ENCODE results near the gene DPP3.

GRCh38 chr11:66462911-66463310 is 17.3 kb upstream of the DPP3 start:
- TF ChIP-seq, protein P1, sequence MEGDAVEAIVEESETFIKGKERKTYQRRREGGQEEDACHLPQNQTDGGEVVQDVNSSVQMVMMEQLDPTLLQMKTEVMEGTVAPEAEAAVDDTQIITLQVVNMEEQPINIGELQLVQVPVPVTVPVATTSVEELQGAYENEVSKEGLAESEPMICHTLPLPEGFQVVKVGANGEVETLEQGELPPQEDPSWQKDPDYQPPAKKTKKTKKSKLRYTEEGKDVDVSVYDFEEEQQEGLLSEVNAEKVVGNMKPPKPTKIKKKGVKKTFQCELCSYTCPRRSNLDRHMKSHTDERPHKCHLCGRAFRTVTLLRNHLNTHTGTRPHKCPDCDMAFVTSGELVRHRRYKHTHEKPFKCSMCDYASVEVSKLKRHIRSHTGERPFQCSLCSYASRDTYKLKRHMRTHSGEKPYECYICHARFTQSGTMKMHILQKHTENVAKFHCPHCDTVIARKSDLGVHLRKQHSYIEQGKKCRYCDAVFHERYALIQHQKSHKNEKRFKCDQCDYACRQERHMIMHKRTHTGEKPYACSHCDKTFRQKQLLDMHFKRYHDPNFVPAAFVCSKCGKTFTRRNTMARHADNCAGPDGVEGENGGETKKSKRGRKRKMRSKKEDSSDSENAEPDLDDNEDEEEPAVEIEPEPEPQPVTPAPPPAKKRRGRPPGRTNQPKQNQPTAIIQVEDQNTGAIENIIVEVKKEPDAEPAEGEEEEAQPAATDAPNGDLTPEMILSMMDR (IDR thresholded peaks at IDR 0.05), result no peak
- TF ChIP-seq POLR2AphosphoS5 (IDR thresholded peaks at IDR 0.05) (no peak), POLR2A (IDR thresholded peaks at IDR 0.05) (no peak), EP300 (IDR thresholded peaks at IDR 0.05) (no peak)

Measured in suprapubic skin (tissue), 4 donors.